Mesendoderm (in vitro differentiated cells): ENCODE measurements around the gene PKNOX2. TPM values are rescaled to one million over a fixed set of nuclear protein-coding genes. Genes with fewer than 3 reads are reported as not detected.

Experiments used
- DNase-seq: peaks from one replicate; pipeline ENCODE4 v3.0.0; 2013
- H2AK5ac ChIP-seq: 2 replicates; pipeline ENCODE4 v1.6.1; 2013; ENCODE audit warnings: low read length, inconsistent platforms
- H2BK120ac ChIP-seq: 2 replicates; pipeline ENCODE4 v1.6.1; 2013; ENCODE audit warnings: low read depth, mild to moderate bottlenecking, low read length, moderate library complexity, mixed read lengths
- H2BK15ac ChIP-seq: replicated peaks from 2 replicates; pipeline ENCODE4 v1.6.1; 2013; ENCODE audit warnings: low read depth, mild to moderate bottlenecking, moderate library complexity
- H2BK5ac ChIP-seq: 2 replicates; pipeline ENCODE4 v1.6.1; 2013; ENCODE audit warnings: low read length, inconsistent platforms
- H3K18ac ChIP-seq: 2 replicates; pipeline ENCODE4 v1.6.1; 2013; ENCODE audit warnings: mild to moderate bottlenecking, low read length, mixed read lengths
- H3K23ac ChIP-seq: one replicate; pipeline ENCODE4 v1.6.1; 2013; ENCODE audit warnings: low read length
- H3K27ac ChIP-seq: 2 replicates; pipeline ENCODE4 v1.5.1; 2013; ENCODE audit warnings: low read depth, mild to moderate bottlenecking, inconsistent platforms, low read length, moderate library complexity
- H3K27me3 ChIP-seq: 2 replicates; pipeline ENCODE4 v1.6.1; 2013; ENCODE audit warnings: low read length, control low read depth, mild to moderate bottlenecking, inconsistent platforms; ENCODE audit not compliant: insufficient read depth, poor library complexity
- H3K36me3 ChIP-seq: 2 replicates; pipeline ENCODE4 v1.6.1; 2013; ENCODE audit warnings: low read length, inconsistent platforms; ENCODE audit not compliant: control insufficient read depth, insufficient read depth
- H3K4ac ChIP-seq: one replicate; pipeline ENCODE4 v1.6.1; 2013; ENCODE audit warnings: low read depth, mild to moderate bottlenecking, low read length, moderate library complexity
- H3K4me1 ChIP-seq: 2 replicates; pipeline ENCODE4 v1.6.1; 2013; ENCODE audit warnings: low read depth, low read length, inconsistent platforms; ENCODE audit not compliant: control insufficient read depth
- H3K4me2 ChIP-seq: 2 replicates; pipeline ENCODE4 v1.6.1; 2013; ENCODE audit warnings: low read length
- H3K4me3 ChIP-seq: 2 replicates; pipeline ENCODE4 v1.5.1; 2013; ENCODE audit warnings: mild to moderate bottlenecking, low read length
- H3K56ac ChIP-seq: one replicate; pipeline ENCODE4 v1.6.1; 2013; ENCODE audit warnings: low read length
- H3K79me1 ChIP-seq: 2 replicates; pipeline ENCODE4 v1.6.1; 2013; ENCODE audit warnings: low read length, inconsistent platforms
- H3K79me2 ChIP-seq: 2 replicates; pipeline ENCODE4 v1.6.1; 2013; ENCODE audit warnings: mild to moderate bottlenecking, low read length; ENCODE audit not compliant: control insufficient read depth, insufficient read depth
- H3K9ac ChIP-seq: 2 replicates; pipeline ENCODE4 v1.6.1; 2013; ENCODE audit warnings: low read length, inconsistent platforms
- H4K5ac ChIP-seq: one replicate; pipeline ENCODE4 v1.6.1; 2013; ENCODE audit warnings: low read length
- H4K8ac ChIP-seq: one replicate; pipeline ENCODE4 v1.6.1; 2013; ENCODE audit warnings: low read depth, mild to moderate bottlenecking, control low read depth, low read length, moderate library complexity
- WGBS: extraction: QIAGEN DNeasy Blood & Tissue Kit; methylation state at CpG from one replicate; pipeline ENCODE4 v1.1.7; 2013; ENCODE audit warnings: low lambda C conversion rate, missing lambda C conversion rate; ENCODE audit not compliant: insufficient coverage; ENCODE audit errors: extremely low coverage; 5-methylcytosine and 5-hydroxymethylcytosine counted together
- polyA plus RNA-seq, 2 experiments: library from polyadenylated mRNA; stranded (reverse); fragments of 200-250 nt; gene quantifications; one replicate each; pipeline ENCODE4 v1.2.3, GENCODE V29; 2013

PKNOX2 gene
- polyA plus RNA-seq (2013, experiment 1 of 2) = 0.46 TPM
- 0.59 TPM for polyA plus RNA-seq (2013, experiment 2 of 2)

- WGBS = no CpG with 5 or more reads among the region's 58 CpGs
- Histone ChIP-seq H3K79me1 (no peaks in the 10 kb centered on the region), H3K4me1 (peaks cover 16% of the 10 kb centered on the region), H2BK5ac (no peak within 1 kb of the TSS), H3K27me3 (no peaks in the 10 kb centered on the region), H3K27ac (peak within 1 kb of the TSS; percentile 35), H3K23ac (peak within 1 kb of the TSS; percentile 75), H2AK5ac (no peak within 1 kb of the TSS), H4K5ac (no peak within 1 kb of the TSS), H3K36me3 (no peaks in the 10 kb centered on the region), H4K8ac (peak within 1 kb of the TSS; percentile 90), H3K4me2 (peak within 1 kb of the TSS; percentile 89), H3K4me3 (peak within 1 kb of the TSS; percentile 52), H3K18ac (peak within 1 kb of the TSS; percentile 86), H3K56ac (peak within 1 kb of the TSS; percentile 90), H2BK15ac (peak within 1 kb of the TSS; percentile 59), H3K9ac (peak within 1 kb of the TSS; percentile 78), H3K79me2 (no peaks in the 10 kb centered on the region), H3K4ac (peak within 1 kb of the TSS; percentile 57), H2BK120ac (no peak within 1 kb of the TSS)
- DNase-seq = peak; percentile 92
Observed at GRCh38 chr11:125164422-125165110, at the start of gene PKNOX2. PKNOX2 (plus strand) TSS chr11:125164751; CDS start chr11:125351306, 186,555 bp downstream.

GRCh38 chr11:125117429-125117828, 47.1 kb upstream of the PKNOX2 start:
- Histone ChIP-seq H3K79me1 (no peaks in the 10 kb centered on the region), H3K27ac (no peak overlapping the region), H2BK120ac (no peak overlapping the region), H4K8ac (no peak overlapping the region), H2BK5ac (no peak overlapping the region), H3K36me3 (no peaks in the 10 kb centered on the region), H3K56ac (no peak overlapping the region), H2BK15ac (no peak overlapping the region), H3K4me1 (no peaks in the 10 kb centered on the region), H3K9ac (no peak overlapping the region), H3K79me2 (no peaks in the 10 kb centered on the region), H2AK5ac (no peak overlapping the region), H4K5ac (no peak overlapping the region), H3K18ac (no peak overlapping the region), H3K23ac (no peak overlapping the region), H3K4ac (no peak overlapping the region), H3K27me3 (no peaks in the 10 kb centered on the region), H3K4me2 (no peak overlapping the region), H3K4me3 (no peak overlapping the region)
- DNase-seq = no peak
- no CpG with 5 or more reads among the region's 4 CpGs for WGBS

- Histone ChIP-seq H3K36me3 (no peaks in the 10 kb centered on the region), H3K4ac (no peak overlapping the region), H3K18ac (no peak overlapping the region), H3K4me2 (no peak overlapping the region), H3K23ac (no peak overlapping the region), H3K27ac (no peak overlapping the region), H4K5ac (no peak overlapping the region), H2AK5ac (no peak overlapping the region), H2BK5ac (no peak overlapping the region), H3K79me1 (no peaks in the 10 kb centered on the region), H3K4me3 (no peak overlapping the region), H3K4me1 (no peaks in the 10 kb centered on the region), H4K8ac (no peak overlapping the region), H2BK120ac (no peak overlapping the region), H3K9ac (no peak overlapping the region), H3K27me3 (no peaks in the 10 kb centered on the region), H2BK15ac (no peak overlapping the region), H3K79me2 (no peaks in the 10 kb centered on the region), H3K56ac (no peak overlapping the region)
- no peak for DNase-seq
- no CpG with 5 or more reads among the region's 4 CpGs for WGBS
Observed at GRCh38 chr11:125123194-125123946, 41.2 kb upstream of the PKNOX2 start.

GRCh38 chr11:125123947-125124617, 40.5 kb upstream of the PKNOX2 start:
- Histone ChIP-seq H3K79me2 (no peaks in the 10 kb centered on the region), H3K9ac (no peak overlapping the region), H4K8ac (no peak overlapping the region), H3K79me1 (no peaks in the 10 kb centered on the region), H3K4me3 (no peak overlapping the region), H2BK15ac (no peak overlapping the region), H2AK5ac (no peak overlapping the region), H3K27me3 (no peaks in the 10 kb centered on the region), H3K23ac (no peak overlapping the region), H3K36me3 (no peaks in the 10 kb centered on the region), H3K27ac (no peak overlapping the region), H2BK5ac (no peak overlapping the region), H3K4ac (no peak overlapping the region), H3K18ac (no peak overlapping the region), H3K4me1 (no peaks in the 10 kb centered on the region), H3K56ac (no peak overlapping the region), H4K5ac (no peak overlapping the region), H3K4me2 (no peak overlapping the region), H2BK120ac (no peak overlapping the region)
- DNase-seq = peak; percentile 91
- no CpG with 5 or more reads among the region's 10 CpGs for WGBS

GRCh38 chr11:125124618-125124992, 39.9 kb upstream of the PKNOX2 start:
- H3K4ac ChIP-seq = no peak overlapping the region
- no peaks in the 10 kb centered on the region for H3K79me1 ChIP-seq
- no peak overlapping the region for H2AK5ac ChIP-seq
- no peak overlapping the region for H3K4me2 ChIP-seq
- H3K36me3 ChIP-seq = no peaks in the 10 kb centered on the region
- H2BK120ac ChIP-seq = no peak overlapping the region
- no peaks in the 10 kb centered on the region for H3K4me1 ChIP-seq
- H3K79me2 ChIP-seq = no peaks in the 10 kb centered on the region
- no peak overlapping the region for H2BK5ac ChIP-seq
- no peak overlapping the region for H3K27ac ChIP-seq
- H4K5ac ChIP-seq = no peak overlapping the region
- H3K27me3 ChIP-seq = no peaks in the 10 kb centered on the region
- no peak overlapping the region for H2BK15ac ChIP-seq
- H3K18ac ChIP-seq = no peak overlapping the region
- H3K56ac ChIP-seq = no peak overlapping the region
- no peak overlapping the region for H3K4me3 ChIP-seq
- no peak for DNase-seq
- no peak overlapping the region for H3K23ac ChIP-seq
- no CpG with 5 or more reads among the region's 4 CpGs for WGBS
- H4K8ac ChIP-seq = no peak overlapping the region
- no peak overlapping the region for H3K9ac ChIP-seq
